ENCODE results near the gene ALKBH1. TPM values are rescaled to one million over a fixed set of nuclear protein-coding genes. Genes with fewer than 3 reads are reported as not detected.

Gene ALKBH1
- total and polyA plus RNA-seq, 9 of the 15 experiments (the other 6 are each of a cell fraction or from before 2014, with no cell fraction given), result 5.3 to 19.4 (median 10.7) TPM

GRCh38 chr14:77654001-77654441 is 53.8 kb downstream of the ALKBH1 start:
- Histone ChIP-seq H4K20me1 (replicated peaks; ENCODE audit: control insufficient read depth, insufficient read depth, low read length) (no peaks in the 10 kb centered on the region), H3K4me2 (ENCODE audit: insufficient read depth, low read length) (no peak overlapping the region), H3K4me3 (no peak overlapping the region), H3K9me3 (replicated peaks; ENCODE audit: control insufficient read depth, insufficient read depth, low read depth, low read length) (no peaks in the 10 kb centered on the region), H3K36me3 (ENCODE audit: control insufficient read depth, insufficient read depth, low read length) (no peaks in the 10 kb centered on the region), H3K9me1 (ENCODE audit: control insufficient read depth, insufficient read depth, low read length) (no peaks in the 10 kb centered on the region), H3K27ac (ENCODE audit: extremely low read depth, low read depth, low read length) (no peak overlapping the region), H3K79me2 (ENCODE audit: control insufficient read depth, insufficient read depth, low read length) (no peaks in the 10 kb centered on the region), H3K4me1 (replicated peaks in 1 of 2; ENCODE audit: control insufficient read depth in 2 of 2, insufficient read depth in 2 of 2, low read length in 2 of 2) (peaks cover 0 to 4% of the 10 kb centered on the region in 2 experiments; a peak in 4 of 5 replicates), H3K27me3 (ENCODE audit: control insufficient read depth in 2 of 2, insufficient read depth in 2 of 2, low read length in 2 of 2) (no peaks in the 10 kb centered on the region), H3K9ac (ENCODE audit: insufficient read depth in 1 of 2, low read depth in 2 of 2, low read length in 2 of 2) (no peak overlapping the region), H2AFZ (ENCODE audit: low read depth, low read length) (peak overlapping the region; percentile 70; the same call in 1 of the 2 replicates)
- DNase-seq (ENCODE audit: extremely low read depth in 1 of 4, low spot score in 3 of 4) (no peak), ATAC-seq (no peak; the same call in 2 of the 3 replicates), FAIRE-seq (no peak)
- no TSS peak for BruUV-seq (replicated peaks)
- TF ChIP-seq ZC3H8 (IDR thresholded peaks at IDR 0.05), result no peak
- TF ChIP-seq ZNF561 (CRISPR knock-in tag; conservative IDR thresholded peaks at IDR 0.05), result no peak
- TF ChIP-seq ZNF124 (CRISPR knock-in tag; IDR thresholded peaks at IDR 0.05), result no peak
- no peak for TF ChIP-seq USF1 (CRISPR knock-in tag; IDR thresholded peaks at IDR 0.05)
- TF ChIP-seq ZNF174 (CRISPR knock-in tag; IDR thresholded peaks at IDR 0.05), result no peak
- TF ChIP-seq ZNF24 (IDR thresholded peaks at IDR 0.05), result no peak
- TF ChIP-seq FOS (IDR thresholded peaks at IDR 0.05; ENCODE audit: extremely low read depth, insufficient read length), result no peak
- TF ChIP-seq NCOA4 (IDR thresholded peaks at IDR 0.05; ENCODE audit: partially characterized antibody), result no peak
- TF ChIP-seq CC2D1A (IDR thresholded peaks at IDR 0.05), result no peak
- no peak for TF ChIP-seq RB1 (IDR thresholded peaks at IDR 0.05; ENCODE audit: low read depth)
- TF ChIP-seq POLR2AphosphoS2 (IDR thresholded peaks at IDR 0.05; ENCODE audit: low read length), result no peak
- no peak for TF ChIP-seq ESRRB (CRISPR knock-in tag; IDR thresholded peaks at IDR 0.05; ENCODE audit: borderline replicate concordance)
- POLR2A ChIA-PET, result no interaction called here
- CTCF ChIA-PET (ENCODE audit: low intra/inter-chr PET ratio), result no interaction called here
- 26% methylated on average over 9 of the region's 11 CpGs for WGBS (ENCODE audit: insufficient coverage, low coverage, missing lambda C conversion rate)
- in situ Hi-C loops (cut with MboI) (loop anchor here (25.0 kb wide), 1 partner anchor 933 kb away; no protein-coding TSS in a partner anchor), intact Hi-C loops (cut with micrococcal nuclease) (loop anchor here (2.0 to 10.0 kb wide), 3 partner anchors 161 to 311 kb away; no protein-coding TSS in a partner anchor)

Measured in K562 (cell line).